ENCODE measurements around the gene RAD18. TPM values are rescaled to one million over a fixed set of nuclear protein-coding genes. Genes with fewer than 3 reads are reported as not detected.

RAD18 gene
- total RNA-seq, 1 donor from 2014 or later, result 22.1 TPM

GRCh38 chr3:8997151-8997550 lies 33.9 kb upstream of the RAD18 start:
- Histone ChIP-seq H3K4me3 (no peak overlapping the region), H3K79me2 (ENCODE audit: low read depth) (no peaks in the 10 kb centered on the region), H3K4me1 (peaks cover 3% of the 10 kb centered on the region), H3K27ac (no peak overlapping the region), H3K36me3 (no peaks in the 10 kb centered on the region), H3K9ac (no peak overlapping the region), H3F3A (ENCODE audit: low read depth) (no peaks in the 10 kb centered on the region), H4K20me1 (ENCODE audit: low read depth) (no peaks in the 10 kb centered on the region), H2AFZ (replicated peaks) (no peak overlapping the region), H3K9me3 (ENCODE audit: low read depth) (no peaks in the 10 kb centered on the region), H3K4me2 (no peak overlapping the region), H3K27me3 (no peaks in the 10 kb centered on the region)
- Mint-ChIP-seq H3K4me3 (no peak overlapping the region), H3K4me1 (peaks cover 5% of the 10 kb centered on the region), H3K36me3 (peaks cover 30% of the 10 kb centered on the region), H3K9me3 (no peaks in the 10 kb centered on the region), H3K27me3 (ENCODE audit: insufficient read depth, low read depth) (no peaks in the 10 kb centered on the region), H3K27ac (no peak overlapping the region)
- no peak for TF ChIP-seq EZH2 (IDR thresholded peaks at IDR 0.05)
- TF ChIP-seq EZH2phosphoT487 (IDR thresholded peaks at IDR 0.05), result no peak
- DNase-seq (ENCODE audit: low spot score), result no peak

GRCh38 chr3:8996681-8997121 lies 33.4 kb upstream of the RAD18 start:
- H3K4me2 ChIP-seq, result no peak overlapping the region
- no peaks in the 10 kb centered on the region for H3K9me3 ChIP-seq (ENCODE audit: low read depth)
- H4K20me1 ChIP-seq (ENCODE audit: low read depth), result no peaks in the 10 kb centered on the region
- no peak overlapping the region for H3K4me3 Mint-ChIP-seq
- H3F3A ChIP-seq (ENCODE audit: low read depth), result no peaks in the 10 kb centered on the region
- no peaks in the 10 kb centered on the region for H3K9me3 Mint-ChIP-seq
- no peaks in the 10 kb centered on the region for H3K36me3 ChIP-seq
- H3K79me2 ChIP-seq (ENCODE audit: low read depth), result no peaks in the 10 kb centered on the region
- H3K9ac ChIP-seq, result no peak overlapping the region
- no peaks in the 10 kb centered on the region for H3K27me3 Mint-ChIP-seq (ENCODE audit: insufficient read depth, low read depth)
- H3K4me1 Mint-ChIP-seq, result peaks cover 5% of the 10 kb centered on the region
- no peak overlapping the region for H2AFZ ChIP-seq (replicated peaks)
- peaks cover 30% of the 10 kb centered on the region for H3K36me3 Mint-ChIP-seq
- no peak overlapping the region for H3K27ac ChIP-seq
- H3K4me1 ChIP-seq, result peaks cover 3% of the 10 kb centered on the region
- no peaks in the 10 kb centered on the region for H3K27me3 ChIP-seq
- peak overlapping the region; percentile 37 for H3K27ac Mint-ChIP-seq
- no peak overlapping the region for H3K4me3 ChIP-seq
- no peak for TF ChIP-seq EZH2phosphoT487 (IDR thresholded peaks at IDR 0.05)
- no peak for TF ChIP-seq EZH2 (IDR thresholded peaks at IDR 0.05)
- peak; percentile 51 for TF ChIP-seq CTCF (IDR thresholded peaks at IDR 0.05)
- DNase-seq (ENCODE audit: low spot score), result peak; percentile 66

- Histone ChIP-seq H3K79me2 (ENCODE audit: low read depth) (no peaks in the 10 kb centered on the region), H3K9me3 (ENCODE audit: low read depth) (no peaks in the 10 kb centered on the region), H2AFZ (replicated peaks) (no peak overlapping the region), H3K4me3 (no peak overlapping the region), H3K9ac (no peak overlapping the region), H3K36me3 (no peaks in the 10 kb centered on the region), H3K4me1 (peaks cover 3% of the 10 kb centered on the region), H3K27ac (no peak overlapping the region), H4K20me1 (ENCODE audit: low read depth) (no peaks in the 10 kb centered on the region), H3F3A (ENCODE audit: low read depth) (no peaks in the 10 kb centered on the region), H3K27me3 (no peaks in the 10 kb centered on the region), H3K4me2 (no peak overlapping the region)
- H3K9me3 Mint-ChIP-seq, result no peaks in the 10 kb centered on the region
- H3K4me1 Mint-ChIP-seq, result peaks cover 5% of the 10 kb centered on the region
- H3K36me3 Mint-ChIP-seq, result peaks cover 35% of the 10 kb centered on the region
- H3K27me3 Mint-ChIP-seq (ENCODE audit: insufficient read depth, low read depth), result no peaks in the 10 kb centered on the region
- H3K4me3 Mint-ChIP-seq, result no peak overlapping the region
- H3K27ac Mint-ChIP-seq, result peak overlapping the region; percentile 37
- TF ChIP-seq CTCF (IDR thresholded peaks at IDR 0.05), result no peak
- TF ChIP-seq EZH2phosphoT487 (IDR thresholded peaks at IDR 0.05), result no peak
- TF ChIP-seq EZH2 (IDR thresholded peaks at IDR 0.05), result no peak
- DNase-seq (ENCODE audit: low spot score), result no peak
Observed at GRCh38 chr3:8996216-8996615, 32.9 kb upstream of the RAD18 start.

GRCh38 chr3:8994226-8994625 lies 31.0 kb upstream of the RAD18 start:
- Histone ChIP-seq H3K79me2 (ENCODE audit: low read depth) (no peaks in the 10 kb centered on the region), H2AFZ (replicated peaks) (no peak overlapping the region), H3F3A (ENCODE audit: low read depth) (no peaks in the 10 kb centered on the region), H3K4me2 (no peak overlapping the region), H3K4me1 (peaks cover 3% of the 10 kb centered on the region), H3K4me3 (no peak overlapping the region), H3K9me3 (ENCODE audit: low read depth) (no peaks in the 10 kb centered on the region), H3K36me3 (no peaks in the 10 kb centered on the region), H3K27ac (no peak overlapping the region), H4K20me1 (ENCODE audit: low read depth) (no peaks in the 10 kb centered on the region), H3K9ac (no peak overlapping the region), H3K27me3 (no peaks in the 10 kb centered on the region)
- Mint-ChIP-seq H3K27ac (no peak overlapping the region), H3K4me3 (no peak overlapping the region), H3K4me1 (peaks cover 11% of the 10 kb centered on the region), H3K27me3 (ENCODE audit: insufficient read depth, low read depth) (no peaks in the 10 kb centered on the region), H3K36me3 (peaks cover 38% of the 10 kb centered on the region), H3K9me3 (no peaks in the 10 kb centered on the region)
- DNase-seq (ENCODE audit: low spot score), result no peak
- TF ChIP-seq CTCF (IDR thresholded peaks at IDR 0.05) (no peak), EZH2 (IDR thresholded peaks at IDR 0.05) (no peak), EZH2phosphoT487 (IDR thresholded peaks at IDR 0.05) (no peak)

All from neural progenitor cell (in vitro differentiated cells).